C1 segment of cervical spinal cord (tissue), 14 donors: ENCODE data around the gene POSTN.
"Not testable (repeated sequence)": the region's sequence is repeated elsewhere in the genome, so short reads cannot be mapped to it uniquely, and the experiment has no call there.

ENCODE experiments used
- DNase-seq, 14 donors: peaks; one replicate each; lab custom pipeline; 2025; lab: John Stamatoyannopoulos, UW

The POSTN gene

GRCh38 chr13:37597477-37598025, 1.0 kb downstream of the POSTN start:
- no peak for DNase-seq

DNA sequence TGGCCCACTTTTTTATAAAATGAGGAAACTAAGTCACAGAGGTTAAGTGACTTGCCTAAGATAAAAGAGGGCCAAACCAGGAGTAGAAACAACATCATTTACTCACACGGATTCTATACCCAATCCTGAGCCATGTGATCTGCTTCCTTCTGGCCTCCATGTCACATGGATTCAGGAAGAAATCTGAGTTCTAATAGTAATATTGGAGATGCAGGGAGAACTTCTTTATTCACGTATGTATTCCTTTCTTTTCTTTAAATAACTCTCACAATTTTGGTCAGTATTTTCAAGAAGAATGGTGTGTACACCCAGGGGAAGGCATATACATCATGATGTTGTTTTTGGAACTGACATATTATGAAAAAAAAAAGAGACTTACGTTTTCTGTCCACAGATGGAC, 1.8 kb downstream of the POSTN start:
- no peak for DNase-seq

DNA sequence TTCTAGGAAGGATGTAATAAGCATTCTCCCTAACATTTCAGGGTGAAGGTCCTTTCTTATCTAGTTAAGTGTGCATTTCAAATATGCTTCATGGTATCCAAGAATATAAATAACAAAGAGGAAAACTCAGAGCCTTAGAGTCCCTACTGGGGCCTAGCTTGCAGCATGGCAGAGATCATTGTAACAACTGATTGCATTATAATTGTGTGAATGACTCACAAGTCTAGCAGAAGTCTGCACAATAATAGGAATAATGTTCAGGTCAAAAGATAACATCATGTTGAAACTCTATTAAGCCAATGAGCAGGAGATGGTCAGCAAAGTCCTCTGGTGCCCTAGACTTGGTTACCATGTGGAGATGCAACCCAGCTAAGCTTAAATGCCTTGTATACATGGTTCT, 3.4 kb downstream of the POSTN start:
- no peak for DNase-seq

- no peak for DNase-seq
These were observed 4.0 kb downstream of the POSTN start for GRCh38 chr13:37594550-37594949.

DNA sequence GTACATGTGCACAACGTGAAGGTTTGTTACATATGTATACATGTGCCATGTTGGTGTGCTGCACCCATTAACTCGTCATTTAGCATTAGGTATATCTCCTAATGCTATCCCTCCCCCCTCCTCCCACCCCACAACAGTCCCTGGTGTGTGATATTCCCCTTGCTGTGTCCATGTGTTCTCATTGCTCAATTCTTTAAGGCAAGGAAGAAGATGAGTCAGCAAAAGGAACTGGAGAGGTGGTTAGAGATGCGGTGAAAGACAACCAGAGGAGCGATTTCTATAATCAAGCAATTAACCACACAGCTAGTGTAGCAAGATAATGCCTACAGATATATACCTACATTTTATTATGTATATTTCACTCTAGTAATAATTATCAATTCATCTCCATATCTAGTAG, 9.2 kb downstream of the POSTN start:
- DNase-seq, result not testable (repeated sequence)

- DNase-seq, result no peak
These were observed 11.3 kb downstream of the POSTN start for GRCh38 chr13:37587236-37587635.

GRCh38 chr13:37586164-37586563, 12.4 kb downstream of the POSTN start:
- no peak for DNase-seq

- DNase-seq, result no peak
These were observed 13.0 kb downstream of the POSTN start for GRCh38 chr13:37585541-37585940.

DNA sequence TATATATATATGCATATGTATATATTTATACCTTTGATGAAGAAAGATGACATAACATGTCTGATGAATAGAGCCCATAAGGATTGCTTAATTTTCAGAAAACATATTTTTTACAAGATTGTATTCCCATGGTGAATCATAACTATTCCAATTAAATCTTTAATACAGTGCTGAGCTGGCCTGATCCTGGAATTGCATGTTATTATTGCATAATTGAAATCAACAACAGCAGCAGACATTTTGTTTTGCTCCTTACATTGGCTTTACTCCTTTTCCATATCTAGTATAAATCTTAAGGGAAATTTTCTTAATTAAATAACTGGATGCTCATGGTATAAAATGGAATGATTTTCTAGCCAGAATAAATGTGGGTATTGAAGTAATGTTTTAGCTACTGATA, 22.0 kb downstream of the POSTN start:
- DNase-seq, result no peak

GRCh38 chr13:37565425-37565824, 33.1 kb downstream of the POSTN start:
- no peak for DNase-seq

DNA sequence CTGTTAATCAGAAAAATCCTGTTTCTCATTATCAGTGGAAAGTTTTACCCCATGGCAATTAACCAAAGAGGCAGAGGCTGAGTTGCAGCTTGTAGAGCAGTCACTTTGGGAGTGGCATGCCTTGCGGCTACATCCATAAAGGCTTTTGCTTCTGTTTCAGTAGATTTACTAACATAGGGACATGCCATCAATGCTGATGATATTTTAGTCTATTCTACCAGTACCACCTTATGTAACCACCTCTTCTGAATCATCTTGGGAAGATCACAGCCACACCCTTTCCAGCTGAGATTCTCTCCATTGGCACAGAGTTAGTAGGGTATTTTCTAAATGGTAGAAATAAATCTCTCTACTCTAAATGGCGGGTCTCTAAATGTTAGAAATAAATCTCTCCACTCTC, 37.5 kb downstream of the POSTN start:
- no peak for DNase-seq

DNA sequence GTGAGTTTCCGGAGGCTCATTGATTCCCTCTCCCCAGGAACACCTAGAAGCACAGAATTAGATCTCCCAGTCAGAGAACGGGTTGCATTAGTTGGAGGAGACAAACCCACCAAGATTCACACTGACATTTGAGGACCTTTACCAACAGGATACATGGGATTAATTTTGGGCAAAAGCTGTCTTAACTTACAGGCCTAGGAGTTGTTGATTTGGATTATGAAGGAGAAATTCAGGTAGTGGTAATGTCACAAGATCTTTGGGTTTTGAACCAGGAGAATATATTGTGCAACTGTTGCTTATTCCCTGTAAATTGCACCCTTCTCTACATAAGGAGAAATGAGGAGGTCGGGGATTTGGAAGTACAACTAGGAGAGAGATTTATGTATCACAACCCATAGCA, 38.0 kb downstream of the POSTN start:
- DNase-seq, result no peak

DNA sequence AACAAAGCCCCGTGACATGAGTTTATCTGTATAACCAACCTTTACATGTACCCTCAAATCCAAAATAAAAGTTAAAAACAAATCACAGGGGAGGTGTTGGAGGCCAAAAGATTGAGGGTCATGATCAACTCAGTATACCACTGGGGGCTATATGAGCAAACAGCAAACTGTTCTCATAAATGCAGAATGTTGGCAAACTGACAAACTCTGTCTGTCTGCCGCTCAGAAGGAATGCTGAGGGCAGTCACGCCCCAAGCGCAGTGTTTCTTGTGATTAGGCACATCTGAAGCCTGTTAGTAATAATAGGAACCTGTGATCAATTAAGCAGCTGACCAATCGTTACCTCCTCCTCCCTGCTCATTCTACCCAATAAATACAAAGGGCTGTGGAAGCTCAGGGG, 39.8 kb downstream of the POSTN start:
- not testable (repeated sequence) for DNase-seq

DNA sequence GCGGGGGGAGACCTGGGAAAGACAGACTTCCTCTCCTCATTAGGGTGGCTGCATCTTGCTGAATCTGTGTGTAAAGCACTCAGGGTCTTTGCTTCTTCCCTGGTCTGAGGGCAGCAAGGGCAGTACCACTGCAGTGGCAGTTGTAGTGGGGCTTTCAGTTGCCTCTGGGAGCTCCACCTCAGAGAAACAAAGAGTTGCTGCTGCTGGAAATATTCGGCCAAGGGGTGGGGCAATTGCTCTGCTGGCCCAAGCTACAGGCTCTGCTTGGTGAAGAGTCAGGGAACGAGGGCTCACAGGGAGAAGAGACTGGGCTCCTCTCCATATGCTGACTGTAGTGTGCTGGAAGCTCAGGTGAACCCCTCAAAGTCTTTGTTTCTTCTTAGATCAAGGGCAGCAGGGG, 52.5 kb downstream of the POSTN start:
- DNase-seq, result no peak

DNA sequence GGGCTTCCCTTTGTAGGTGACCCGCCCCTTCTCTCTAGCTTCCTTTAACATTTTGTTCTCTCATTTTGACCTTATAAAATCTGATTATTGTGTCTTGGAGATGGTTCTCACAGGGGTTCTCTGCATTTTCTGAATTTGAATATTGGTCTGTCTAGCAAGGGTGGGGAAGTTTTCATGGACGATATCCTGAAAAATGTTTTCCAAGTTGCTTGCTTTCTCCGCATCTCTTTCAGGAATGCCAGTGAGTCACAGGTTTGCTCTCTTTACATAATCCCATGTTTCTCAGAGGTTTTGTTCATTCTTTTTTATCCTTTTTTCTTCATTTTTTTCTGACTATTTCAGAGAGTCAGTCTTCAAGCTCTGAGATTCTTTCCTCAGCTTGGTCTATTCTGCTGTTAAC, 53.6 kb downstream of the POSTN start:
- DNase-seq, result no peak

GRCh38 chr13:37539976-37540605, 58.5 kb downstream of the POSTN start:
- DNase-seq, result no peak

DNA sequence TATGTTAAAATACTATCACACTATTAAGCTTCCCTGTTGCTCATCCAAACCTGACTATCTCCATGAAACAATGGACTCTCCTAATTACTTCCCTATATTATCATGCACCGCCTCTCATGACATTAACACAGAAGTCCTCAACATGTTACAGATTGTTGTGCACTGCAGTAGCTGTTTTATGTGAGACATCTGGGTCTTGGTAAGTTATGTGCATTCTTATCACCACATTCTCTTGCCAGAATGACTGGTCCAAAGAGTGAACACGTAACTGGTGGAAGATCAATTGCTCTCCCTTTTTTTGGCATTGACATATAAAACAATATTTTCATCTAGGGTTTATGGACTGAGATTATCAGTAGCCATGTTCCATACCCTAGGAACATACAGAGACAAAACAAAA, 59.4 kb downstream of the POSTN start:
- no peak for DNase-seq

DNA sequence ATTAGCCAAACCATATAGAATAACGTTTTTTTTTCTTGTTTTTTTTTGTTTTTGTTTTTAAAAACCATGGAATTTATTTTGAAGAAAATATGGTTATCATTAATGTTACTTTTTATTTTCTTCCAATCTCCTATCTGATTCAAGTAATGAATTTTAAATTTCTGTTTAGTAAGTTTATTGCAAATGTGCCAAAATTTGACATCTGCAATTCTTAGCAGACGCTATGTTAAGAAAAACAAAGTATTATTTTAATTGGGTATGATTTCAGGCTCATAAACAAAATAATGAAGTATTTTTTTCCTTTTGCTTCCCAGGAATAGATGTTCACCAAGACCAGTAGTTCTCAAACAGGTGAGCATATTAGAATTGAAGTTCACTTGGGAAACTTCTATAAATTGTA, 63.1 kb downstream of the POSTN start:
- no peak for DNase-seq

GRCh38 chr13:37534676-37535075, 63.9 kb downstream of the POSTN start:
- no peak for DNase-seq

DNA sequence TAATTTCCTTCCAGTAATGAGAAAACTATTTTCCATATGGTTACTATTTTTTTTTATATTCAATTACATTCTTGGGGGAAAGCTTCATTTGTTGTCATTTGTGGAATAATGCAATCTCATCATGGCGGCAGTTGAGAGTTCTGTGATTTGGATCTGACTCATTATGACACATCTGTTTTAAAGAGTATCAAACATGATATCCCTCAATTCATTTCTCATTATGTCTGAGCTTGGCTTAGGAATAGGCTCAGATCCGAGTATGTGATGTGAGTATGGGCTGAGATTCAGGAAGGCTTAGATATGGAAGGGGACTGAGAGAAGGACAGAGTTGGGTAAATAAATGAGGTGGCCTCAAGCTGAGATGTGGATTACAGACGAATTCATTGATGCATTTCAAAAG, 64.4 kb downstream of the POSTN start:
- DNase-seq, result no peak

DNA sequence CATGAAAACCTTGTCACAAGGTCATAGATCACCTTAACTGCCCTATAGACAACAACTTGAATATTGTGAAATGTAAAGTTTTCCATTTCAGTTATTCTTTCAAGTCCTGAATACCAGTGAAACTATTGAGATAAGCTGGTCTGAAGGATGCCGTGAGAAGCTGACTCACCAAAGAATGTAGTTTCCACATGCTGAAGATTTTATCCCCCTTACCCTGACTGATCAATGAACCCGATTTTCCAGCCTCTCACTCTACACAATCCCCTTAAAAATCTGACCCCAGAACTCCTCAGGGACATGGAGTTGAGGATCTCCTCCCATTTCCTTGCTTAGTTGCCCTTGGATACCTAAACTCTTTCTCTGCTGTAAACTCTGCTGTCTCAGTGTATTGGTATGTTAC, 67.5 kb downstream of the POSTN start:
- no peak for DNase-seq

DNA sequence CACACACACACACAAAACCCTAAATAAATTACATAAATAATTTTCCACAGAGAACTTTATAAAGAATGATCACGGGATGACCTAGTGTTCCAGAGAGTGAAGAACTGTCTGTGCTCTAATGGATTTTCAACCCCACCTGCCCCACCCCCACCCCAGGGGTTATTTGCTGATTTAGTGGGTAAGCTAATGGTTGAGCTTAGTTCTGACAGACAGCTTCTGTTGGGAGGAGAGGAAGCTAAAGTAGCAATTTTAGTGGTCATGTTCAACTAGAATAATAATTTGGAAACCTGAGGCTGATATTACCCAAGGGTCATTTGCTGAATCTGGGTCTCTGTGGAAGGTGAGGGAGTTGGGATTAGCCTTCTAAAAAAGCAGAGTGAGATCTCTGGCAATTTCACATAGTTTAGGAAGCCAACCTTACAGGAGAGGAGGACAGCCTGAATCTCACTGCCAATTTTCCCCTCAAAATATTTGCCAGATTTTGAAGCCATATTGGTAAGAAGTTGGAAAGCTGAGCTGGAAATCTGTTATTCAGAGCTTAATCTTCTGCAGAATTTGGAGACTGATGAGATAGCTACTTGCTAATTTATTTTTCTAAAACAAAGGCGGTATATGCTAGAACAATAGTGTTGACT, 68.7 kb downstream of the POSTN start:
- DNase-seq, result no peak

- no peak for DNase-seq
These were observed 71.7 kb downstream of the POSTN start for GRCh38 chr13:37526710-37527473.
